Adrenal gland (tissue), 12 donors: Measurements from ENCODE around the gene LRP2. TPM values are rescaled to one million over a fixed set of nuclear protein-coding genes. Genes with fewer than 3 reads are reported as not detected.

Experiments
- DNase-seq, 7 donors: peaks; one replicate each; pipeline ENCODE4 v3.0.0-alpha.2; 2019 to 2020
- H3K27ac ChIP-seq, 5 donors: fragments of 200-600 bp; sonication (generic) in 4 of 5; 1 replicate in 3 of 5; 2 replicates in 2 of 5; pipeline versions ENCODE4 v1.5.1 to v1.8.0; 2016 to 2020; ENCODE audit warnings: mild to moderate bottlenecking in 1 of 5
- H3K27me3 ChIP-seq: fragments of 200-600 bp; 2 replicates; pipeline ENCODE4 v1.8.0; 2021
- H3K36me3 ChIP-seq, 2 donors: fragments of 200-600 bp; replicated peaks in 1 of 2; 1 replicate in 1 of 2; 2 replicates in 1 of 2; pipeline versions ENCODE4 v1.5.1 to v1.8.0; 2018 to 2022
- H3K4me1 ChIP-seq, 2 donors: fragments of 200-600 bp; replicated peaks in 1 of 2; 1 replicate in 1 of 2; 2 replicates in 1 of 2; pipeline versions ENCODE4 v1.5.1 to v1.8.0; 2018 to 2021
- H3K4me3 ChIP-seq, 4 donors: fragments of 200-600 bp; sonication (generic) in 3 of 4; one replicate each; pipeline ENCODE4 v1.5.1; 2016 to 2018
- H3K9me3 ChIP-seq, 3 donors: fragments of 200-600 bp; sonication (generic) in 1 of 3; replicated peaks in 1 of 3; 1 replicate in 2 of 3; 2 replicates in 1 of 3; pipeline versions ENCODE4 v1.5.1 to v1.8.0; 2016 to 2021
- CTCF ChIP-seq, 6 experiments: fragments of 450-650 bp in 4 of 6; fragments of 200-600 bp in 2 of 6; sonication (generic) in 1 of 6; IDR thresholded peaks; 1 replicate in 5 of 6; 2 replicates in 1 of 6; pipeline versions ENCODE4 v1.5.1 to v1.8.0; 2016 to 2021; ENCODE audit warnings: antibody characterized with exemption in 6 of 6, mild to moderate bottlenecking in 2 of 6, moderate library complexity in 1 of 6
- POLR2A ChIP-seq, 2 donors: fragments of 450-650 bp; IDR thresholded peaks; one replicate each; pipeline ENCODE4 v1.6.1; 2017; ENCODE audit warnings: antibody characterized with exemption in 2 of 2, mild to moderate bottlenecking in 2 of 2, moderate library complexity in 1 of 2
- WGBS, 4 donors: extraction: QIAGEN DNeasy Blood & Tissue Kit in 2 of 4; methylation state at CpG; one replicate each; pipeline versions ENCODE4 v1.1.5 to v1.1.7; 2013 to 2017; 5-methylcytosine and 5-hydroxymethylcytosine counted together
- intact Hi-C, 2 donors: fragments of 100-400 bp; cut with DNase I; formaldehyde crosslinking; loops; one replicate each; pipeline versions ENCODE4 v1.14.1 to v1.15.0; 2022 to 2023
- polyA plus RNA-seq, 3 donors: library from polyadenylated mRNA; stranded (reverse); fragments of 200-250 nt in 2 of 3; fragments of 350-450 nt in 1 of 3; fragmentation: Illumina TruSeq in 1 of 3; extraction: RNeasy Lipid Tissue Mini Kit (QIAGEN cat#74804) in 1 of 3; gene quantifications; one replicate each; pipeline ENCODE4 v1.2.3, GENCODE V29; 2013 to 2014
- total RNA-seq, 9 donors: library from RNA; depleted of rRNA in 4 of 9; stranded (reverse); fragments of >200 nt in 4 of 9; fragments of 120-200 nt in 1 of 9; fragmentation: NEBNext Ultra II Directional in 1 of 9; extraction: Animal tissue kit (Norgen Biotek cat#: 25700) in 1 of 9; gene quantifications; one replicate each; pipeline versions ENCODE4 v1.1.0 to v1.2.4, GENCODE V29; 2013 to 2023
- donor health status: healthy with polysubstance abuse.
- donor health status: Bipolar disorder and iron deficiency.
- donor health status: DM: yes; HTN: yes; CAD: no.
- donor health status: DM: no; HTN: no; CAD: no.
- donor health status: DM: no; HTN: no; CAD: no.
- donor health status: DM: yes; HTN: yes; CAD: no.

Gene LRP2
- total and polyA plus RNA-seq, 12 donors: 0.04 to 0.43 (median 0.10) TPM; not detected in 8

GRCh38 chr2:169106563-169107545 is 255.5 kb downstream of the LRP2 start:
- TF ChIP-seq CTCF (IDR thresholded peaks at IDR 0.05) (no peak), POLR2A (IDR thresholded peaks at IDR 0.05) (no peak)
- Histone ChIP-seq H3K9me3 (no peaks in the 10 kb centered on the region), H3K27me3 (peaks cover 6% of the 10 kb centered on the region), H3K27ac (no peak overlapping the region), H3K4me3 (no peak overlapping the region), H3K36me3 (no peaks in the 10 kb centered on the region), H3K4me1 (no peaks in the 10 kb centered on the region)
- intact Hi-C loops: no loop called here
- DNase-seq: no peak
- 67 to 79% (median 77%) methylated on average over 6 of the region's 6 CpGs for WGBS, 4 donors

- no peak overlapping the region for H3K4me3 ChIP-seq
- intact Hi-C loops: no loop called here
These were observed 256.2 kb downstream of the LRP2 start for GRCh38 chr2:169106134-169106533.

GRCh38 chr2:169105476-169105875 is 256.9 kb downstream of the LRP2 start:
- DNase-seq: no peak
- intact Hi-C loops: no loop called here
- WGBS, 4 donors: 73 to 85% (median 82%) methylated on average over 1 of the region's 1 CpG
- no peaks in the 10 kb centered on the region for H3K4me1 ChIP-seq
- H3K4me3 ChIP-seq: no peak overlapping the region
- peaks cover 6% of the 10 kb centered on the region for H3K27me3 ChIP-seq
- H3K9me3 ChIP-seq: no peaks in the 10 kb centered on the region
- H3K27ac ChIP-seq: no peak overlapping the region
- TF ChIP-seq CTCF (IDR thresholded peaks at IDR 0.05) (no peak), POLR2A (IDR thresholded peaks at IDR 0.05) (no peak)
- H3K36me3 ChIP-seq: no peaks in the 10 kb centered on the region

More at GRCh38 chr2:169106134-169106533, 256.2 kb downstream of the LRP2 start:
- TF ChIP-seq CTCF (IDR thresholded peaks at IDR 0.05) (no peak), POLR2A (IDR thresholded peaks at IDR 0.05) (no peak)
- H3K36me3 ChIP-seq: no peaks in the 10 kb centered on the region
- H3K4me1 ChIP-seq: no peaks in the 10 kb centered on the region
- no peak overlapping the region for H3K27ac ChIP-seq
- H3K9me3 ChIP-seq: no peaks in the 10 kb centered on the region
- no peak for DNase-seq
- H3K27me3 ChIP-seq: peaks cover 6% of the 10 kb centered on the region
- 88 to 98% (median 95%) methylated on average over 2 of the region's 2 CpGs for WGBS, 4 donors

- H3K36me3 ChIP-seq: no peaks in the 10 kb centered on the region
- 56 to 97% (median 92%) methylated on average over 1 of the region's 1 CpG for WGBS, 4 donors
- TF ChIP-seq POLR2A (IDR thresholded peaks at IDR 0.05): no peak
- TF ChIP-seq CTCF (IDR thresholded peaks at IDR 0.05): no peak
- intact Hi-C loops: no loop called here
- H3K4me3 ChIP-seq: no peak overlapping the region
- H3K9me3 ChIP-seq: no peaks in the 10 kb centered on the region
- DNase-seq: no peak
- no peaks in the 10 kb centered on the region for H3K27me3 ChIP-seq
- no peaks in the 10 kb centered on the region for H3K4me1 ChIP-seq
- no peak overlapping the region for H3K27ac ChIP-seq
These were observed 257.5 kb downstream of the LRP2 start for GRCh38 chr2:169104848-169105247.
